WTC11 (cell line): ENCODE measurements around the gene GPC2. TPM values are rescaled to one million over a fixed set of nuclear protein-coding genes. Genes with fewer than 3 reads are reported as not detected.
"Not testable (repeated sequence)": the region's sequence is repeated elsewhere in the genome, so short reads cannot be mapped to it uniquely, and the experiment has no call there.

ENCODE experiments used
- ATAC-seq: fragments of 200-7000 bp; cut with Tn5 transposase; 2 replicates; pipeline ENCODE4 v1.10.0; 2021; ENCODE audit warnings: mild to moderate bottlenecking, moderate library complexity
- CTCF ChIA-PET: fragments of 300-600 bp; sonication (Branson Sonifier 250); formaldehyde crosslinking; loops from one replicate; lab custom pipeline; 2021; ENCODE audit warnings: antibody characterized with exemption; lab: Charles Lee
- POLR2A ChIA-PET: fragments of 350-600 bp; sonication (Branson Sonifier 250); formaldehyde crosslinking; loops from one replicate; lab custom pipeline; 2021; ENCODE audit warnings: antibody characterized with exemption; lab: Charles Lee
- DNase-seq: peaks from one replicate; pipeline ENCODE4 v3.0.0; 2021; ENCODE audit warnings: low spot score
- H3K27ac Mint-ChIP-seq: 2 replicates; pipeline ENCODE4 v1.8.0; 2021; ENCODE audit warnings: mixed read lengths
- H3K27me3 Mint-ChIP-seq: 2 replicates; pipeline ENCODE4 v1.8.0; 2021; ENCODE audit warnings: low read depth, mild to moderate bottlenecking, moderate library complexity, mixed read lengths
- H3K36me3 Mint-ChIP-seq: 2 replicates; pipeline ENCODE4 v1.8.0; 2021; ENCODE audit warnings: mixed read lengths
- H3K4me1 Mint-ChIP-seq: 2 replicates; pipeline ENCODE4 v1.8.0; 2022; ENCODE audit warnings: mixed read lengths
- H3K4me3 Mint-ChIP-seq: 2 replicates; pipeline ENCODE4 v1.8.0; 2021; ENCODE audit warnings: mild to moderate bottlenecking, moderate library complexity, mixed read lengths
- H3K9me3 Mint-ChIP-seq: 2 replicates; pipeline ENCODE4 v1.8.0; 2021; ENCODE audit warnings: mixed read lengths
- FOXJ3 ChIP-seq: sonication (generic); formaldehyde crosslinking; IDR thresholded peaks from 2 replicates; pipeline ENCODE4 v1.9.0; 2021; ENCODE audit warnings: missing genetic modification reagents, mild to moderate bottlenecking, borderline replicate concordance
- FOXK1 ChIP-seq: sonication (generic); formaldehyde crosslinking; IDR thresholded peaks from 2 replicates; pipeline ENCODE4 v1.8.0; 2022; ENCODE audit warnings: mild to moderate bottlenecking, moderate library complexity, missing genetic modification reagents
- GABPB1 ChIP-seq: sonication (generic); formaldehyde crosslinking; IDR thresholded peaks from 2 replicates; pipeline ENCODE4 v1.8.1; 2023; ENCODE audit warnings: mild to moderate bottlenecking, missing genetic modification reagents
- GTF2I ChIP-seq: fragments of 250-450 bp; sonication (Bioruptor Pico); conservative IDR thresholded peaks from 2 replicates; pipeline ENCODE4 v1.4.0; 2021; ENCODE audit warnings: mild to moderate bottlenecking
- HMGA2 ChIP-seq: fragments of 250-450 bp; sonication (Bioruptor Pico); IDR thresholded peaks from 2 replicates; pipeline ENCODE4 v1.4.0; 2021; ENCODE audit warnings: mild to moderate bottlenecking, moderate library complexity
- IRF2 ChIP-seq: sonication (generic); formaldehyde crosslinking; IDR thresholded peaks from 2 replicates; pipeline ENCODE4 v1.8.0; 2022; ENCODE audit warnings: low read depth, missing genetic modification reagents, borderline replicate concordance
- OVOL2 ChIP-seq: fragments of 250-450 bp; sonication (Bioruptor Pico); IDR thresholded peaks from 2 replicates; pipeline ENCODE4 v1.9.0; 2021; ENCODE audit warnings: mild to moderate bottlenecking, borderline replicate concordance
- TCF7 ChIP-seq: sonication (generic); formaldehyde crosslinking; IDR thresholded peaks from 2 replicates; pipeline ENCODE4 v1.8.0; 2022; ENCODE audit warnings: mild to moderate bottlenecking, low read depth, missing genetic modification reagents, moderate library complexity
- ZBTB21 ChIP-seq: sonication (generic); formaldehyde crosslinking; IDR thresholded peaks from 2 replicates; pipeline ENCODE4 v1.8.1; 2023; ENCODE audit warnings: mild to moderate bottlenecking, missing genetic modification reagents, borderline replicate concordance
- ZNF317 ChIP-seq: sonication (generic); formaldehyde crosslinking; IDR thresholded peaks from 2 replicates; pipeline ENCODE4 v1.8.1; 2023; ENCODE audit warnings: low read depth, mild to moderate bottlenecking, moderate library complexity, missing genetic modification reagents, borderline replicate concordance
- total RNA-seq: library from RNA; stranded (reverse); gene quantifications from 3 replicates; pipeline ENCODE4 v1.2.3, GENCODE V29; 2021
- TF ChIP-seq, protein P1 (sequence below): sonication (generic); formaldehyde crosslinking; conservative IDR thresholded peaks from 2 replicates; pipeline ENCODE4 v1.8.1; 2023; ENCODE audit warnings: mild to moderate bottlenecking, low read depth, missing genetic modification reagents, moderate library complexity
- TF ChIP-seq, protein P2 (sequence below): sonication (generic); formaldehyde crosslinking; IDR thresholded peaks from 2 replicates; pipeline ENCODE4 v1.8.1; 2022; ENCODE audit warnings: low read depth, mild to moderate bottlenecking, moderate library complexity, missing genetic modification reagents, borderline replicate concordance
- TF ChIP-seq, protein P3 (sequence below): fragments of 250-450 bp; sonication (Bioruptor Pico); IDR thresholded peaks from 2 replicates; pipeline ENCODE4 v1.9.0; 2021; ENCODE audit warnings: mild to moderate bottlenecking

GPC2 gene
- total RNA-seq, 1 experiment from 2014 or later = 52.1 TPM

DNA sequence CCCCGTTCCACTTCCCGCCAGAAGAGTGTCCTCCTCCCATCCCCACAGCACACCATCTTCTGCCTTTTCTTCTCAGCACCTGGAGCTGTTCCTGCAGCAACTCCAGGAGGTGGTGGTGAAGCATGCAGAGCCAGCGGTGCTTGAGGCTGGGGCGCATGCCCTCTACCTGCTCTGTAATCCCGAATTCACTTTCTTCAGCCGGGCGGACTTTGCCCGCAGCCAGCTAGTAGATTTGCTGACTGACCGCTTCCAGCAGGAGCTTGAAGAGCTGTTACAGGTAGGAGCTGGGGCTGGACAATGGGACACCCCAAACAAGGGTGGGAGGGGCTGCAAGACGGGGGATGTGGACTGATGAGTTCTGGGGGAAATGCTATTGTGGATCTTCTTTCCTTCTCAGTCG is 23.5 kb upstream of the GPC2 start:
- TF ChIP-seq OVOL2 (CRISPR knock-in tag) (no peak), ZBTB21 (CRISPR knock-in tag) (no peak)
- TF ChIP-seq, protein P1, sequence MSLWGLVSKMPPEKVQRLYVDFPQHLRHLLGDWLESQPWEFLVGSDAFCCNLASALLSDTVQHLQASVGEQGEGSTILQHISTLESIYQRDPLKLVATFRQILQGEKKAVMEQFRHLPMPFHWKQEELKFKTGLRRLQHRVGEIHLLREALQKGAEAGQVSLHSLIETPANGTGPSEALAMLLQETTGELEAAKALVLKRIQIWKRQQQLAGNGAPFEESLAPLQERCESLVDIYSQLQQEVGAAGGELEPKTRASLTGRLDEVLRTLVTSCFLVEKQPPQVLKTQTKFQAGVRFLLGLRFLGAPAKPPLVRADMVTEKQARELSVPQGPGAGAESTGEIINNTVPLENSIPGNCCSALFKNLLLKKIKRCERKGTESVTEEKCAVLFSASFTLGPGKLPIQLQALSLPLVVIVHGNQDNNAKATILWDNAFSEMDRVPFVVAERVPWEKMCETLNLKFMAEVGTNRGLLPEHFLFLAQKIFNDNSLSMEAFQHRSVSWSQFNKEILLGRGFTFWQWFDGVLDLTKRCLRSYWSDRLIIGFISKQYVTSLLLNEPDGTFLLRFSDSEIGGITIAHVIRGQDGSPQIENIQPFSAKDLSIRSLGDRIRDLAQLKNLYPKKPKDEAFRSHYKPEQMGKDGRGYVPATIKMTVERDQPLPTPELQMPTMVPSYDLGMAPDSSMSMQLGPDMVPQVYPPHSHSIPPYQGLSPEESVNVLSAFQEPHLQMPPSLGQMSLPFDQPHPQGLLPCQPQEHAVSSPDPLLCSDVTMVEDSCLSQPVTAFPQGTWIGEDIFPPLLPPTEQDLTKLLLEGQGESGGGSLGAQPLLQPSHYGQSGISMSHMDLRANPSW = no peak
- Mint-ChIP-seq H3K4me3 (no peak overlapping the region), H3K27ac (no peak overlapping the region), H3K9me3 (no peaks in the 10 kb centered on the region), H3K4me1 (peaks cover 14% of the 10 kb centered on the region), H3K36me3 (no peaks in the 10 kb centered on the region), H3K27me3 (peaks cover 52% of the 10 kb centered on the region)
- DNase-seq (no peak), ATAC-seq (no peak)
- ChIA-PET CTCF (interaction anchor here (0.6 to 1.6 kb wide), 3 partner anchors 12 to 68 kb away, joined by 3 to 4 read pairs (median 4); no protein-coding TSS in a partner anchor), POLR2A (interaction anchor here (0.9 kb wide), 1 partner anchor 10 kb away, joined by 3 read pairs; no protein-coding TSS in a partner anchor)

DNA sequence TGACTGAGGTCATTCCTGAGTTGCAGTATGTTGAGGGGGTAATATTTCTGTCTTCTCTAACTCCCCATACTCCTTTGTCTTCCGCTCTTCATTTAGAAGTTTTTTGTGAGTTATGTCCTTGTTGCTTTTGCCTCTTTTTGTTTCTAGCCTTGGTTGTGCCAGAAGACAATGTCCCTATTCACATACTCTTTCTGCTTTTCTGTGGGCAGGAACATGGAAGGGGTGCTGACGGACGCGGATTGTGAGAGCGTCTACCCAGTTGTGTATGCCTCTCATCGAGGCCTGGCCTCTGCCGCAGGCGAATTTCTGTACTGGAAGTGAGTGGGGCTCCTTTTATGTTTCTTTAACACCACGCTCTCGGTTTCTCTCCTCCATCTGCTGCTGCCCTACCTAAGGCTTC is 21.1 kb upstream of the GPC2 start:
- ChIA-PET CTCF (no interaction called here), POLR2A (no interaction called here)
- TF ChIP-seq OVOL2 (CRISPR knock-in tag) (no peak), HMGA2 (CRISPR knock-in tag) (no peak), ZNF317 (no peak), GABPB1 (CRISPR knock-in tag) (no peak), FOXK1 (CRISPR knock-in tag) (no peak), TCF7 (no peak), GTF2I (CRISPR knock-in tag) (no peak), IRF2 (CRISPR knock-in tag) (no peak), FOXJ3 (CRISPR knock-in tag) (no peak)
- TF ChIP-seq, protein P2, sequence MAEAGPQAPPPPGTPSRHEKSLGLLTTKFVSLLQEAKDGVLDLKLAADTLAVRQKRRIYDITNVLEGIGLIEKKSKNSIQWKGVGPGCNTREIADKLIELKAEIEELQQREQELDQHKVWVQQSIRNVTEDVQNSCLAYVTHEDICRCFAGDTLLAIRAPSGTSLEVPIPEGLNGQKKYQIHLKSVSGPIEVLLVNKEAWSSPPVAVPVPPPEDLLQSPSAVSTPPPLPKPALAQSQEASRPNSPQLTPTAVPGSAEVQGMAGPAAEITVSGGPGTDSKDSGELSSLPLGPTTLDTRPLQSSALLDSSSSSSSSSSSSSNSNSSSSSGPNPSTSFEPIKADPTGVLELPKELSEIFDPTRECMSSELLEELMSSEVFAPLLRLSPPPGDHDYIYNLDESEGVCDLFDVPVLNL (CRISPR knock-in tag) = no peak
- TF ChIP-seq, protein P3, sequence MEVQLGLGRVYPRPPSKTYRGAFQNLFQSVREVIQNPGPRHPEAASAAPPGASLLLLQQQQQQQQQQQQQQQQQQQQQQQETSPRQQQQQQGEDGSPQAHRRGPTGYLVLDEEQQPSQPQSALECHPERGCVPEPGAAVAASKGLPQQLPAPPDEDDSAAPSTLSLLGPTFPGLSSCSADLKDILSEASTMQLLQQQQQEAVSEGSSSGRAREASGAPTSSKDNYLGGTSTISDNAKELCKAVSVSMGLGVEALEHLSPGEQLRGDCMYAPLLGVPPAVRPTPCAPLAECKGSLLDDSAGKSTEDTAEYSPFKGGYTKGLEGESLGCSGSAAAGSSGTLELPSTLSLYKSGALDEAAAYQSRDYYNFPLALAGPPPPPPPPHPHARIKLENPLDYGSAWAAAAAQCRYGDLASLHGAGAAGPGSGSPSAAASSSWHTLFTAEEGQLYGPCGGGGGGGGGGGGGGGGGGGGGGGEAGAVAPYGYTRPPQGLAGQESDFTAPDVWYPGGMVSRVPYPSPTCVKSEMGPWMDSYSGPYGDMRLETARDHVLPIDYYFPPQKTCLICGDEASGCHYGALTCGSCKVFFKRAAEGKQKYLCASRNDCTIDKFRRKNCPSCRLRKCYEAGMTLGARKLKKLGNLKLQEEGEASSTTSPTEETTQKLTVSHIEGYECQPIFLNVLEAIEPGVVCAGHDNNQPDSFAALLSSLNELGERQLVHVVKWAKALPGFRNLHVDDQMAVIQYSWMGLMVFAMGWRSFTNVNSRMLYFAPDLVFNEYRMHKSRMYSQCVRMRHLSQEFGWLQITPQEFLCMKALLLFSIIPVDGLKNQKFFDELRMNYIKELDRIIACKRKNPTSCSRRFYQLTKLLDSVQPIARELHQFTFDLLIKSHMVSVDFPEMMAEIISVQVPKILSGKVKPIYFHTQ = no peak
- no peak overlapping the region for H3K4me3 Mint-ChIP-seq
- H3K9me3 Mint-ChIP-seq = no peaks in the 10 kb centered on the region
- no peaks in the 10 kb centered on the region for H3K36me3 Mint-ChIP-seq
- H3K27me3 Mint-ChIP-seq = peaks cover 54% of the 10 kb centered on the region
- ATAC-seq (no peak), DNase-seq (no peak)
- no peak overlapping the region for H3K27ac Mint-ChIP-seq
- peaks cover 14% of the 10 kb centered on the region for H3K4me1 Mint-ChIP-seq

DNA sequence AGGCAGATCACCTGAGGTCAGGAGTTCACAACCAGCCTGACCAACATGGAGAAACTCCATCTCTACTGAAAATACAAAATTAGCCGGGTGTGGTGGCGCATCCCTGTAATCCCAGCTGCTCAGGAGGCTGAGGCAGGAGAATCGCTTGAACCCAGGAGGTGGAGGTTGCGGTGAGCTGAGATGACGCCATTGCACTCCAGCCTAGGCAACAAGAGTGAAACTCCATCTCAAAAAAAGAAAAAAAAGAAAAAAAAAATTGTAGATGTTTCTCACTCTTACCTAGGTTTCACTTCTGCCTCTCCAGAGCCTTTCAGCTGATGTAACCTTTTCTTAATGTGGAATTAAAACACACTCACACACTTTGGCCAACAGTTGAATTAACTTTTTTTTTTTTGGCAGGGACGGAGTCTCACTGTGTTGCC is 18.7 kb upstream of the GPC2 start:
- H3K9me3 Mint-ChIP-seq, DNase-seq, H3K4me1 Mint-ChIP-seq, H3K27ac Mint-ChIP-seq, POLR2A ChIA-PET, CTCF ChIA-PET, H3K4me3 Mint-ChIP-seq, ATAC-seq, H3K36me3 Mint-ChIP-seq: not testable (repeated sequence)
- H3K27me3 Mint-ChIP-seq = peaks cover 42% of the 10 kb centered on the region
